C1 segment of cervical spinal cord (tissue), 14 donors: Measurements from ENCODE around the gene SPSB1.

Experiments used
- DNase-seq, 14 donors: peaks; one replicate each; lab custom pipeline; 2025; lab: John Stamatoyannopoulos, UW

SPSB1 gene

DNA sequence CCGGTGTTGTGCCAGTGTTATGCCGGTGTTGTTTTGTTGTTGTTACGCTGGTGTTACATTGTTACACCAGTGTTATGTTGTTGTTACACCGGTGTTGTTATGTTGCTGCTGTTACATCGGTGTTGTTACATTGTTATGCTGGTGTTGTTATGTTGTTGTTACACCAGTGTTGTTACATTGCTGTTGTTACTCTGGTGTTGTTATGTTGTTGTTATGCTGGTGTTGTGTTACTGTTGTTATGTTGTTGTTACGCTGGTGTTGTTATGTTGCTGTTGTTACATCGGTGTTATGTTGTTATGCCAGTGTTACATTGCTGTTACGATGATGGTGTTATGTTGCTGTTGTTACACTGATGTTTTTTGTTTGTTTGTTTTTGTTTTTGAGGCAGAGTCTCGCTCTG lies 34.1 kb upstream of the SPSB1 start:
- no peak for DNase-seq

DNA sequence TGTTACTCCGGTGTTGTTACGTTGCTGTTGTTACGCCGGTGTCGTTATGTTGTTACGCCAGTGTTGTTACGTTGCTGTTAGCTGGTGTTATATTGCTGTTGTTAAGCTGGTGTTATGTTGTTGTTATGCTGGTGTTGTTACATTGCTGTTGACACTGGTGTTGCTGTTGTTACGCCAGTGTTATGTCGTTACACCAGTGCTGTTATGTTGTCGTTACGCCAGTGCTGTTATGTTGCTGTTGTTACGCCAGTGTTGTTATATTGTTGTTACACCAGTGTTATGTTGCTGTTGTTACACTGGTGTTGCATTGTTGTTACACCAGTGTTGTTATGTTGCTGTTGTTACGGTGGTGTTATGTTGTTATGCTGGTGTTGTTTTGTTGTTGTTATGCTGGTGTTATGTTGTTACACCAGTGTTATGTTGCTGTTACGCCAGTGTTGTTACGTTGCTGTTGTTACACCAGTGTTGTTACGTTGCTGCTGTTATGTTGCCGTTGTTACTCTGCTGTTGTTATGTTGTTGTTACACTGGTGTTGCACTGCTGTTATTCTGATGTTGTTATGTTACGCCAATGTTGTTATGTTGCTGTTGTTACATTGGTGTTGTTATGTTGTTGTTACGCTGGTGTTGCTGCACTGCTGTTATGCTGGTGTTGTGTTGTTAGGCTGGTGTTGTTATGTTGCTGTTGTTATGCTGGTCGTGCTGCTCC lies 32.5 kb upstream of the SPSB1 start:
- no peak for DNase-seq

- DNase-seq: no peak
These were observed 31.2 kb upstream of the SPSB1 start for GRCh38 chr1:9261496-9261895.

- no peak for DNase-seq
These were observed 30.4 kb upstream of the SPSB1 start for GRCh38 chr1:9262096-9262986.

DNA sequence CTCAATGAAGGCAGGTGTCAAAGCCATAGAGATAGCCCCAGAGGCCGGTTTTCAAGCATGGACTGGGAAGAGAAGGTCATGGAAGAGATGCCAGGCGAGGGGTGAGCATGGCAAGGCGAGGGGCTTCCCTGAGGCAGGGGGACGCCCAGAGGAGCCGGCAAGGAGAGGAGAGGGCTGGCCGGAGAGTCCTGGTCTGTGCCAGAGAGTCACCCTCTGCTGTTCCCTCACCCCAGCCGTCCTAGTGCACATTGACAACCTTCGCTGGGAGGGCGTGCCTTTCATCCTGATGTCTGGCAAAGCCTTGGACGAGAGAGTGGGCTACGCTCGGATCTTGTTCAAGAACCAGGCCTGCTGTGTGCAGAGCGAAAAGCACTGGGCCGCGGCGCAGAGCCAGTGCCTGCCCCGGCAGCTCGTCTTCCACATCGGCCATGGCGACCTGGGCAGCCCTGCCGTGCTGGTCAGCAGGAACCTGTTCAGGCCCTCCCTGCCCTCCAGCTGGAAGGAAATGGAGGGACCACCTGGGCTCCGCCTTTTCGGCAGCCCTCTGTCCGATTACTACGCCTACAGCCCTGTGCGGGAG lies 29.3 kb upstream of the SPSB1 start:
- no peak for DNase-seq

GRCh38 chr1:9263984-9264872 lies 28.5 kb upstream of the SPSB1 start:
- peak in 1 of 14 donors; percentile 11 for DNase-seq

GRCh38 chr1:9265037-9265436 lies 27.7 kb upstream of the SPSB1 start:
- DNase-seq: no peak

DNA sequence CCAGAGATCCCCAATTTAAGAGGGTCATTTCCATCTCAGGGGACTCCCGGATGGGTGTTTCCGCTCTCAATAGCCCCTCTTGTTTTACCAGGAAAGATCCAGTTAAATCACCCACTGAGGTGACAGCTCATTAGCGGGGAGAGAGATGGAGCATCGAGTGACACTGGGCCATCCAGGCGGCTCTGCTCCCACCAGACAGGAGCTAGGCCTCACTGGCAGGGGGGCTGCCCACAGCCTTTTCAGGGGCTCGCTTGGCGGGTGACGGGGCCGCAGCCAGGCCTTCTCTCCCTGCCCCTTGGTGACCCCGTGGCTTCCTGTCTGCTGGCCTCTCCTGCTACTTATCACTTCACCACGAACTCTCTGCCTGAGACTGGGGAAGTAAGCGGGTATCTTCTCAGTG lies 26.7 kb upstream of the SPSB1 start:
- no peak for DNase-seq

DNA sequence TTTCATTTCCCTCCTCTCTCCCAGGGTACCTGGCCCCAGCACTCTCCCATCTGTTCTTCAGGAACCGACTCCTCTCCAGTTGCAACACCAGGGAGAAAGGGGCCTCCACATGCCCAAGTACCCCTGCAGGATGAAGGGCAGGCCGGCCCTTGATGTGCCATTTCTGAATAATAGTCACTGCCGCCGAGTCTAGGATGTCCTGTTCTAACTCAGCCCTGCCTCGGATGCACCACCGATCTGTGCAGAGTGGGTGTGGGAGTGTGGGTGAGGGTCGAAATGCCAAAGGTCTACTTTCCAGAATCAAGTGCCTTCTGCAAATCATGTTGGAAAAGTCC lies 25.4 kb upstream of the SPSB1 start:
- DNase-seq: no peak

DNA sequence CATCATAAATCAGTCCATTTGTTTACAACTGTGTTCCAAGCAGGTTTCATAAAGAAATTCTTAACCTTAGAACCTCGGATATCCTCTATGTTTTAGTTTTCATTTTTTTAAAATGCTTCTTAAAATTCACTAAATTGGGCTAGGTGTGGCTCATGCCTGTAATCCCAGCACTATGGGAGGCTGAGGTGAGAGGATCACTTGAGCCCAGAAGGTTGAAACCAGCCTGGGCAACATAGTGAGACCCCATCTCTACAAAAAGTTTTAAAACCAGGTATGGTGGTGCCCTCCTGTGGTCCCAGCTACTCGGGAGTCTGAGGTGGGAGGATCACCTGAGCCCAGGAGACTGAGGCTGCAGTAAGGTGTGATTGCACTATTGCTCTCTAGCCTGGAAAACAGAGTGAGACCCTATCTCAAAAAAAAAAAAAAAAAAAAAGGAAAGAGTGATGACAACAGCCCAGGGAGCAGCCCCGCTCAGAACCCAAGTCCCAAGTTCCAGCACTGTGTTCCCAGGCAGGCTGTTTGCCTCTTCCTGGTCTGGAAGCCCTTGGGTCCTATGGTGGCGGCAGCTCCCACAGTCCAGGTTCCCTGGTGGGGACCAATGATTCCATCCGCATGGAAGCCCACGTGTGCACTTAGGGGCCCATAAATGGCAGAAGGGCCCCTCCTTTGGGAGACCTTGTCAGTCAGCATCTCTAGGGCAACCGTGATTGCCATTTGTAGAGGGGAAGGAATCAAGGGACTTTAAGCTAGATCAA lies 24.7 kb upstream of the SPSB1 start:
- no peak for DNase-seq

DNA sequence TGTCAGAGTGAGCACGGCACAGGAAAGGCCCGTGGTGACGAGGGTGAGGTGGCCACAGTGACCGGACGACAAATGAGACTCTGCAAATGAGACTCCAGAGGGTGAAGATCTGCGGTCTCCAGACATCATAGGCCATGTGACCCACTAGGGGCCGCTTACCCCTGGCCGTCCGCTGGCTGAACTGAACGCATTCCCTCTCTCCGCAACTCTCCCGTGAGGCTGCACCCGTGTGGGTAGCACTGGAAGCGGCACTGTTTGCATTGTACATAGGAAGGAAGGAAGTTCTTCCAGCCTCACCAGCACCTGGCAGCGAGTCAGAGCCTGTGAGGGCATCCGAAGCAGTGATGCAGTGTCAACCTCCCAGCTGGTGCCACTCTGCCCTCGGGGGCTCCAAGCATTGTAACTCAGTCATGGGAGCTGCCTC lies 23.6 kb upstream of the SPSB1 start:
- DNase-seq: peak in 1 of 14 donors; percentile 44

DNA sequence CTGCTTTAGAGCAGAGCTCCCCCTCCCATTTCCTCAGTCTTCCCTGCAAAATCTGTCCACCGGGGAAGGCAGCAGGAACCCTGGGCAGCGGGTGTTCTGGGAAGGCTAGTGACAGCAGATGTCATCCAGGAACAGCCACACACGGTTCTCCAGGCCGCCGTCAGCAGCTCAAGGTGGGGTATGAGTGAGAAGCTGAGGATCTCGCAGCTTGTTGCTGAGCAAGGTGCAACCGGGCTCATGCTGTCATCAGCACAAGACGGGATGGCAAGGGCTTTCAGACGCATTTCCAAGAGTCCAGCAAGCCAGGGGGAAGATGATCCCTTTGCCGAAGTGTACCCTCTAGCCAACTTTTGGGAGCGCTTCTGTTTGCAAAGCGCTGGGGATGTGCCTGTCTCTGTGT lies 23.0 kb upstream of the SPSB1 start:
- peak in 1 of 14 donors; percentile 83 for DNase-seq

- DNase-seq: no peak
These were observed 22.3 kb upstream of the SPSB1 start for GRCh38 chr1:9270290-9270883.

GRCh38 chr1:9271283-9271682 lies 21.4 kb upstream of the SPSB1 start:
- DNase-seq: no peak

DNA sequence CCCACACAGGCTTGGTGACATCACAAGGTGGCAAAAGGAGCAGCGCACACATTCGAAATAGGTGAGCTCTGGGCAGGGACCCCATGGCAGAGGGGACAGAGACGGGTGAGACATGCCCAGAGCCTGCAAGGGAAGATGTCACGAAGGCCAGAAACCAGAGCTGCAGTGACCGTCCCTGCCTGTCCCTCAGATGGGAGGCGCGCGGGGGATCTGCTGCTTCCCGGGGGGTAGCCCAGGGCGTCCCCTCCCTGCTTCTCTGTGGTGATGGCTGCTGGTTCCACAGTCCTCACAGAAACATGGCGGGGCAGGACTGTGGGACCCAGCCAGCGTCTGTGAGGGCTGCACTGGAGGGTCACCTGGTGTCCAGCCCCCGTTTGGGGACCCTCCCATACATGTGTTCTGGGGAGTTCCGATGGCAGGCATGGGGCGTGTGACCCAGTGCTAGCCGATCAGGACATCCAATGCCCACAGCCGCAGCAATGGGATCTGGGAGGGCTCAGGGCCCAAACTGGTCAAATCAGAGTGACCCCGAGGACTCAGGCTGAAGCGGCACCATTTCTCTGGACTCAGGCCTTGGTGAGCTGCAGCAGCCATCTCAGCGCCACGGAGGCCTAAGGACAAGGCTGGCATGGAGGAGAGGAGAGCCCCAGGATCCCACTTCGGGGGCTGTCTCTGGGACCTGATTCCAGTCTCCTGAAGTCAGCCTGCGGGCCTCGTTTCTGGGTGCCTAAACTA lies 20.7 kb upstream of the SPSB1 start:
- DNase-seq: no peak

- no peak for DNase-seq
These were observed 19.5 kb upstream of the SPSB1 start for GRCh38 chr1:9273177-9273576.

GRCh38 chr1:9275161-9275560 lies 17.5 kb upstream of the SPSB1 start:
- no peak for DNase-seq

GRCh38 chr1:9275567-9276034 lies 17.1 kb upstream of the SPSB1 start:
- DNase-seq: peak in 1 of 14 donors; percentile 40

- no peak for DNase-seq
These were observed 14.6 kb upstream of the SPSB1 start for GRCh38 chr1:9278116-9278515.
